ENCODE data around the gene TPST1.
"Not testable (repeated sequence)": the region's sequence is repeated elsewhere in the genome, so short reads cannot be mapped to it uniquely, and the experiment has no call there.

Gene TPST1

GRCh38 chr7:66216687-66217086, 11.6 kb downstream of the TPST1 start:
- no peak for TF ChIP-seq CTCF (IDR thresholded peaks at IDR 0.05; ENCODE audit: low read depth, low read length)
- DNase-seq (ENCODE audit: low read depth in 2 of 2), result no peak
- no peak overlapping the region for H3K4me3 ChIP-seq (replicated peaks in 1 of 2; ENCODE audit: low read depth in 2 of 2, low read length in 2 of 2)

GRCh38 chr7:66219805-66220204, 14.7 kb downstream of the TPST1 start:
- no peak overlapping the region for H3K4me3 ChIP-seq (replicated peaks in 1 of 2; ENCODE audit: low read depth in 2 of 2, low read length in 2 of 2)
- no peak for TF ChIP-seq CTCF (IDR thresholded peaks at IDR 0.05; ENCODE audit: low read depth, low read length)
- DNase-seq (ENCODE audit: low read depth in 2 of 2), result no peak

GRCh38 chr7:66221442-66221841, 16.3 kb downstream of the TPST1 start:
- no peak overlapping the region for H3K4me3 ChIP-seq (replicated peaks in 1 of 2; ENCODE audit: low read depth in 2 of 2, low read length in 2 of 2)
- no peak for TF ChIP-seq CTCF (IDR thresholded peaks at IDR 0.05; ENCODE audit: low read depth, low read length)
- DNase-seq (ENCODE audit: low read depth in 2 of 2), result no peak

- TF ChIP-seq CTCF (IDR thresholded peaks at IDR 0.05; ENCODE audit: low read depth, low read length), result no peak
- H3K4me3 ChIP-seq (replicated peaks in 1 of 2; ENCODE audit: low read depth in 2 of 2, low read length in 2 of 2), result no peak overlapping the region
- no peak for DNase-seq (ENCODE audit: low read depth in 2 of 2)
Measured at GRCh38 chr7:66227808-66228207, 22.7 kb downstream of the TPST1 start.

GRCh38 chr7:66231326-66232216, 26.4 kb downstream of the TPST1 start:
- DNase-seq (ENCODE audit: low read depth in 2 of 2); H3K4me3 ChIP-seq (replicated peaks in 1 of 2; ENCODE audit: low read depth in 2 of 2, low read length in 2 of 2): not testable (repeated sequence)

GRCh38 chr7:66233638-66234037, 28.5 kb downstream of the TPST1 start:
- no peak for DNase-seq (ENCODE audit: low read depth in 2 of 2)
- H3K4me3 ChIP-seq (replicated peaks in 1 of 2; ENCODE audit: low read depth in 2 of 2, low read length in 2 of 2), result no peak overlapping the region
- no peak for TF ChIP-seq CTCF (IDR thresholded peaks at IDR 0.05; ENCODE audit: low read depth, low read length)

- no peak overlapping the region for H3K4me3 ChIP-seq (replicated peaks in 1 of 2; ENCODE audit: low read depth in 2 of 2, low read length in 2 of 2)
- TF ChIP-seq CTCF (IDR thresholded peaks at IDR 0.05; ENCODE audit: low read depth, low read length), result no peak
- no peak for DNase-seq (ENCODE audit: low read depth in 2 of 2)
Measured at GRCh38 chr7:66236713-66237303, 31.7 kb downstream of the TPST1 start.
